ENCODE measurements around the gene GDNF. TPM values are rescaled to one million over a fixed set of nuclear protein-coding genes. Genes with fewer than 3 reads are reported as not detected.

GDNF gene
- total RNA-seq, 1 experiment from 2014 or later, result not detected

DNA sequence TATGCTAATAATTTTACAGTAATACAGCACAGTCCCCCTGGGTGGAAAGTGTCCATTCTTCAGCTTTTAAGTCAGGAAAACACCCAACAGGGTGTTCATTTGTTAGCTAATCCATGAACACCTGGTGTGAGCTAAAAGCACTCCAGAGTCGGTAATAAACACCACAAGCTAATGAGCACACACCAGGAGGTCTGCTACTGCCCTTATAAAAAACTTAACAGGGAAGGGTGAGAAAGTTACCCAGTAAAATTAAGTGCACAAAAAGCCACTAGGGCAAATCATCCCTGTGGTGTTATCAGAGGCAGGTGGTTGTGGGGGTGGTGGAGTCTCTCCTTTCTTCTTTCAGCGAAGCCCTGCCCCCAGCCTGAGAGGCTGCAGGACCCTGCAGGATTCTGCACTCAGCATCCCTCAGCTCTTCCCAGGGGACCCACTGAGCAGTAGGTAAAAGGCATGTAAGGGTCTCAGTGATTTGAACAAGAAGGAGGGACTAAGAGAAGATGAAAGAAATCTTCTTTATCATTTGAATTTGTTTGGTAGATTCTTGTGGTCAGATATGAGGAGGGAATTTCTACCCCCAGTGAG is 14.4 kb downstream of the GDNF start:
- Histone ChIP-seq H3K4me1 (ENCODE audit: control insufficient read depth, insufficient read depth, low read length) (no peaks in the 10 kb centered on the region), H3K9me3 (ENCODE audit: control insufficient read depth, insufficient read depth, low read depth, low read length) (no peaks in the 10 kb centered on the region), H3K27me3 (ENCODE audit: control insufficient read depth, insufficient read depth, low read length) (peaks cover 11% of the 10 kb centered on the region), H3K27ac (ENCODE audit: low read length) (no peak overlapping the region), H3K36me3 (ENCODE audit: control insufficient read depth, insufficient read depth, low read length) (no peaks in the 10 kb centered on the region), H3K4me3 (ENCODE audit: low read depth in 2 of 2, low read length in 2 of 2) (no peak overlapping the region)
- TF ChIP-seq CTCF (IDR thresholded peaks at IDR 0.05), result no peak
- no peak for TF ChIP-seq POLR2AphosphoS5 (IDR thresholded peaks at IDR 0.05; ENCODE audit: low read depth, low read length)
- TF ChIP-seq TCF7L2 (IDR thresholded peaks at IDR 0.05; ENCODE audit: low read depth, low read length), result no peak
- TF ChIP-seq SIN3A (IDR thresholded peaks at IDR 0.05; ENCODE audit: borderline replicate concordance, insufficient read depth, low read depth, low read length), result no peak
- TF ChIP-seq, protein P1, sequence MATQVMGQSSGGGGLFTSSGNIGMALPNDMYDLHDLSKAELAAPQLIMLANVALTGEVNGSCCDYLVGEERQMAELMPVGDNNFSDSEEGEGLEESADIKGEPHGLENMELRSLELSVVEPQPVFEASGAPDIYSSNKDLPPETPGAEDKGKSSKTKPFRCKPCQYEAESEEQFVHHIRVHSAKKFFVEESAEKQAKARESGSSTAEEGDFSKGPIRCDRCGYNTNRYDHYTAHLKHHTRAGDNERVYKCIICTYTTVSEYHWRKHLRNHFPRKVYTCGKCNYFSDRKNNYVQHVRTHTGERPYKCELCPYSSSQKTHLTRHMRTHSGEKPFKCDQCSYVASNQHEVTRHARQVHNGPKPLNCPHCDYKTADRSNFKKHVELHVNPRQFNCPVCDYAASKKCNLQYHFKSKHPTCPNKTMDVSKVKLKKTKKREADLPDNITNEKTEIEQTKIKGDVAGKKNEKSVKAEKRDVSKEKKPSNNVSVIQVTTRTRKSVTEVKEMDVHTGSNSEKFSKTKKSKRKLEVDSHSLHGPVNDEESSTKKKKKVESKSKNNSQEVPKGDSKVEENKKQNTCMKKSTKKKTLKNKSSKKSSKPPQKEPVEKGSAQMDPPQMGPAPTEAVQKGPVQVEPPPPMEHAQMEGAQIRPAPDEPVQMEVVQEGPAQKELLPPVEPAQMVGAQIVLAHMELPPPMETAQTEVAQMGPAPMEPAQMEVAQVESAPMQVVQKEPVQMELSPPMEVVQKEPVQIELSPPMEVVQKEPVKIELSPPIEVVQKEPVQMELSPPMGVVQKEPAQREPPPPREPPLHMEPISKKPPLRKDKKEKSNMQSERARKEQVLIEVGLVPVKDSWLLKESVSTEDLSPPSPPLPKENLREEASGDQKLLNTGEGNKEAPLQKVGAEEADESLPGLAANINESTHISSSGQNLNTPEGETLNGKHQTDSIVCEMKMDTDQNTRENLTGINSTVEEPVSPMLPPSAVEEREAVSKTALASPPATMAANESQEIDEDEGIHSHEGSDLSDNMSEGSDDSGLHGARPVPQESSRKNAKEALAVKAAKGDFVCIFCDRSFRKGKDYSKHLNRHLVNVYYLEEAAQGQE (IDR thresholded peaks at IDR 0.05; ENCODE audit: insufficient read depth in 1 of 2, low read depth in 2 of 2, low read length in 1 of 2), result no peak
- BruUV-seq (replicated peaks), result no TSS peak
- intact Hi-C loops (cut with micrococcal nuclease; ENCODE audit: unreplicated experiment), result no loop called here
- POLR2A ChIA-PET, result no interaction called here
- no peak for ATAC-seq
- CTCF ChIA-PET, result no interaction called here
- in situ Hi-C loops (cut with HindIII; ENCODE audit: low pct_unique_long_range_greater_than_20kb, low sequenced_read_pairs), result no loop called here
- DNase-seq (ENCODE audit: low read depth, low spot score), result no peak

DNA sequence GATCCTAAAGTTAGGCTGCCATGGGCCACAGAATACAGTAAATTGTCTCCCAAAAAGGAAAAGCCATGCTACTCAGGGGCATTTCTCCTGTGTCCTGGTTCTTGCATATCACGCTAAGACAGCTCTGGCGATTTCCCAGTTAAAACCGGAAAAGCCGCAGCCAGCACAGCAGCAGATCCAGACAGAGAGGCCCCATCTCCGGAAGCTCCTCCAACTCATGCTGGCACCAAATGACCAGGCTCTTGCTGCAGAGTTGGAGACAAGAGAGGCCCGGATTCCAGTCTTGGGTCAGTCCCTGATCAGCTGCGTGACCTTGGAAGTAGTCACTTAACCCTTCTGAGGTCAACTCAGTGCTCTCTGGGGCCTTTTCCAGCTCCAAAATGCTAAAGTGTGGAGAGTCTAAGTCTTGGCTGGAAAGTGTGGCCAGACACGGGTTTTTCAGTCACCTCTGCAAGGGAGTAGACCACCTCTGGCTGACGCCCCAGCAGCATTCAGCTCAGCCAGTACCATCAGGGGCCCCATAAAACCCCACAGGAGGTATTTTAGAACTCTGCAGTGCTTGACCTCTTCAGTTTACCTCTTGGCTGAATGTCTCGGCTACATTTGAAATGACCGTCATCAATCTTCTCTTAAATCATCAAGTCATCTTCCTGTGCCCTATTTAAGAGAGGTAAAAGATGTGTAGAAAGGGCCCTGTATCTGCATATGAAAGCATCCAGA is 16.2 kb downstream of the GDNF start:
- H3K4me1 ChIP-seq (ENCODE audit: control insufficient read depth, insufficient read depth, low read length), result no peaks in the 10 kb centered on the region
- peaks cover 4% of the 10 kb centered on the region; the same call in 1 of the 2 replicates for H3K27me3 ChIP-seq (ENCODE audit: control insufficient read depth, insufficient read depth, low read length)
- in situ Hi-C loops (cut with HindIII; ENCODE audit: low pct_unique_long_range_greater_than_20kb, low sequenced_read_pairs), result no loop called here
- ChIA-PET CTCF (no interaction called here), POLR2A (no interaction called here)
- no peaks in the 10 kb centered on the region for H3K36me3 ChIP-seq (ENCODE audit: control insufficient read depth, insufficient read depth, low read length)
- intact Hi-C loops (cut with micrococcal nuclease; ENCODE audit: unreplicated experiment), result no loop called here
- TF ChIP-seq POLR2AphosphoS5 (IDR thresholded peaks at IDR 0.05; ENCODE audit: low read depth, low read length), result no peak
- ATAC-seq (no peak), DNase-seq (ENCODE audit: low read depth, low spot score) (no peak)
- BruUV-seq (replicated peaks), result no TSS peak
- H3K9me3 ChIP-seq (ENCODE audit: control insufficient read depth, insufficient read depth, low read depth, low read length), result no peaks in the 10 kb centered on the region
- no peak overlapping the region for H3K4me3 ChIP-seq (ENCODE audit: low read depth in 2 of 2, low read length in 2 of 2)
- H3K27ac ChIP-seq (ENCODE audit: low read length), result no peak overlapping the region

- Histone ChIP-seq H3K27me3 (ENCODE audit: control insufficient read depth, insufficient read depth, low read length) (no peaks in the 10 kb centered on the region), H3K4me1 (ENCODE audit: control insufficient read depth, insufficient read depth, low read length) (no peaks in the 10 kb centered on the region), H3K4me3 (ENCODE audit: low read depth in 2 of 2, low read length in 2 of 2) (no peak overlapping the region), H3K27ac (ENCODE audit: low read length) (no peak overlapping the region), H3K9me3 (ENCODE audit: control insufficient read depth, insufficient read depth, low read depth, low read length) (no peaks in the 10 kb centered on the region), H3K36me3 (ENCODE audit: control insufficient read depth, insufficient read depth, low read length) (no peaks in the 10 kb centered on the region)
- POLR2A ChIA-PET, result interaction anchor here (0.6 kb wide), 1 partner anchor 26 kb away, joined by 3 read pairs; no protein-coding TSS in a partner anchor
- ATAC-seq, result no peak
- intact Hi-C loops (cut with micrococcal nuclease; ENCODE audit: unreplicated experiment), result no loop called here
- TF ChIP-seq, protein P1 (IDR thresholded peaks at IDR 0.05; ENCODE audit: insufficient read depth in 1 of 2, low read depth in 2 of 2, low read length in 1 of 2), result no peak
- no peak for TF ChIP-seq SIN3A (IDR thresholded peaks at IDR 0.05; ENCODE audit: borderline replicate concordance, insufficient read depth, low read depth, low read length)
- no peak for TF ChIP-seq TCF7L2 (IDR thresholded peaks at IDR 0.05; ENCODE audit: low read depth, low read length)
- TF ChIP-seq POLR2AphosphoS5 (IDR thresholded peaks at IDR 0.05; ENCODE audit: low read depth, low read length), result no peak
- no peak for TF ChIP-seq CTCF (IDR thresholded peaks at IDR 0.05)
- DNase-seq (ENCODE audit: low read depth, low spot score), result no peak
- in situ Hi-C loops (cut with HindIII; ENCODE audit: low pct_unique_long_range_greater_than_20kb, low sequenced_read_pairs), result no loop called here
- CTCF ChIA-PET, result no interaction called here
- BruUV-seq (replicated peaks), result no TSS peak
These were observed 23.0 kb downstream of the GDNF start for GRCh38 chr5:37816883-37817282.

All from Panc1 (cell line).